Measurements from ENCODE around the gene MOB2. TPM values are rescaled to one million over a fixed set of nuclear protein-coding genes. Genes with fewer than 3 reads are reported as not detected.

MOB2 gene
- total RNA-seq, 1 donor, result 16.8 TPM

DNA sequence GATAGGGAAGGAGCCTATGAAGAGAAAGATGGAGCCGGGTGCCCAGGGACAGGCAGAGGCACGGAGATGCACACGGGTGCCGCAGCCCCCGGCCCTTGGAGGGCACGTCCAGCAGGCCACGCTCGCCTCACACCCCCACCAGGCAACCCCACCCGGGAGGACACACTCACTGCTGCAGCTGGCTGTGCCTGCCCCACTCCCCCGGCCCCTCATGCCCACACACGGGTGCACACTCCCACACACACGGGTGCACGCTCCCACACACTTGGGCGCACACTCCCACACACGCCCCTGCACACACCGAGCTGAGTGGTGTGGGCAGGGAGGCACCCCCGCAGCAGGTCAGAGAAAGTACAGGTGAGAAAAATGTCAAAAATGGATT, 1.1 kb downstream of the MOB2 start:
- DNase-seq (ENCODE audit: low read depth), result no peak
- TF ChIP-seq, protein P1, sequence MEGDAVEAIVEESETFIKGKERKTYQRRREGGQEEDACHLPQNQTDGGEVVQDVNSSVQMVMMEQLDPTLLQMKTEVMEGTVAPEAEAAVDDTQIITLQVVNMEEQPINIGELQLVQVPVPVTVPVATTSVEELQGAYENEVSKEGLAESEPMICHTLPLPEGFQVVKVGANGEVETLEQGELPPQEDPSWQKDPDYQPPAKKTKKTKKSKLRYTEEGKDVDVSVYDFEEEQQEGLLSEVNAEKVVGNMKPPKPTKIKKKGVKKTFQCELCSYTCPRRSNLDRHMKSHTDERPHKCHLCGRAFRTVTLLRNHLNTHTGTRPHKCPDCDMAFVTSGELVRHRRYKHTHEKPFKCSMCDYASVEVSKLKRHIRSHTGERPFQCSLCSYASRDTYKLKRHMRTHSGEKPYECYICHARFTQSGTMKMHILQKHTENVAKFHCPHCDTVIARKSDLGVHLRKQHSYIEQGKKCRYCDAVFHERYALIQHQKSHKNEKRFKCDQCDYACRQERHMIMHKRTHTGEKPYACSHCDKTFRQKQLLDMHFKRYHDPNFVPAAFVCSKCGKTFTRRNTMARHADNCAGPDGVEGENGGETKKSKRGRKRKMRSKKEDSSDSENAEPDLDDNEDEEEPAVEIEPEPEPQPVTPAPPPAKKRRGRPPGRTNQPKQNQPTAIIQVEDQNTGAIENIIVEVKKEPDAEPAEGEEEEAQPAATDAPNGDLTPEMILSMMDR (IDR thresholded peaks at IDR 0.05; ENCODE audit: insufficient read depth, low read depth, low read length), result no peak
- H3K4me3 ChIP-seq (ENCODE audit: low read depth, low read length), result no peak overlapping the region

DNA sequence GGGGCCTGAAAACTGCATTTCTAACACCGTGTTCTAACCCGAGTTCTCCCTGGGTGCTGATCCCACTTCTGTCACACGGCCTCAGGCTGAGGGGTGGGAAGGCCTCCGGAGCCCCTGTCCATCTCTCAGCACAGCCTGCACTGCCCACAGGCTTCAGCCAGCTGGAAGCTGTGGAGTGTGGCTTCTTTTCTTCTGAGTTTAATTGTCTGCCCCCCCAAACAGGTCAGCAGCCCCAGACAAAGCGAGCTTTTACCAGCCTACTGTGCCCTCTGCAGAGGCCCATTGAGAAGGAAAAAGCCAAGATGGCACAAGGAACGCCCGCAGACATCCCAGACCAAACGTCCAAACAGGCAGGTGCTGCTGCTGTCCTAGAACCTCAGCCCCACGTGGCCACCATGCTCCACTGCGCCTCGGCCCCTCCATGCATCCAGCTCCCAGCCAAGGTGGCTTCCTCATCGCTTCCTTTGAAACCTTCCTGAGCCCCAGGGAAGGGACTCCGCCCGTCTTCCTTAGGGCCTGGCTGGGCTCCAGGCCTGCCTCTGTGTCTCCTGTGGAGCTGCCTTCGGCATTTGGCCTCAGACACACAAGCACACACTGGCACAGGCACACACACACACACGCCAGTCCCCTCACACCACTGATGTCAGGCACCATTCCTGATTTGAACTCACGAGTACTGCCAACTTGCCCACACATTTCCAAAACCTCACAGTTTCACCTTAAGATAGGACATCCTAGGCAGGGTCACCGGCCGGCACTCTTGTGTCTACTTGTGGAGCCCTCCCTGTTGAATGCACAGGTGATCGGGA, 1.7 kb downstream of the MOB2 start:
- no peak for DNase-seq (ENCODE audit: low read depth)
- TF ChIP-seq, protein P1 (IDR thresholded peaks at IDR 0.05; ENCODE audit: insufficient read depth, low read depth, low read length), result no peak
- H3K4me3 ChIP-seq (ENCODE audit: low read depth, low read length), result no peak overlapping the region

DNA sequence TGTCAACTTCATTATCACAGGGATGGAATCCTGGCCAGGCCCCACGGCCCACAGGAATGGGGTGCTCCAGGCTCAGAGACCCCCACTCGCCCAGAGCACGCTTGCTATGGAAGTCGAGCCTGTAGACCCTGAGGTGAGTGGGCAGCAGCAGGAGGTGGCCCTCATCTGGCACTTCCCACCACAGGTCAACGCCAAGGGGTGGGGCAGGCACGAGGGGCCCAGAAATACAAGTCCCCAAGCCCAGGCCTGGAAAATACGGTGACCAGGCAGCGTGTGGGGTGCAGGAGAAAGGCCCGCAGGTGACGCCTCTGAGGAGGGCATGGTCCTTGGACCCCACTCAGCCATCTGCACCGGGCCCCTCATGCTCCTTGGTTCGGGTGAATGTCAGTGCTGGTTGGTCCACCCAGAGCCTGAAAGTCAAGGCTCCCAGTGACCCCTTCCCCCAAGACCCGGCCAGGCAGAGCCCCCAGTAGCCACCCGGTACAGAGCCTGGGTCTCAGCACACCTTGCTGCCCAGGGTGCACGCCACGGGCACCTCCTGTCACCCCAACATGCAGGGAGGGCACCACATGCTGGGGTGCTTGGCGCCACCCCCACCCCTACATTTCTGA, 2.4 kb downstream of the MOB2 start:
- DNase-seq (ENCODE audit: low read depth), result no peak
- H3K4me3 ChIP-seq (ENCODE audit: low read depth, low read length), result no peak overlapping the region

DNA sequence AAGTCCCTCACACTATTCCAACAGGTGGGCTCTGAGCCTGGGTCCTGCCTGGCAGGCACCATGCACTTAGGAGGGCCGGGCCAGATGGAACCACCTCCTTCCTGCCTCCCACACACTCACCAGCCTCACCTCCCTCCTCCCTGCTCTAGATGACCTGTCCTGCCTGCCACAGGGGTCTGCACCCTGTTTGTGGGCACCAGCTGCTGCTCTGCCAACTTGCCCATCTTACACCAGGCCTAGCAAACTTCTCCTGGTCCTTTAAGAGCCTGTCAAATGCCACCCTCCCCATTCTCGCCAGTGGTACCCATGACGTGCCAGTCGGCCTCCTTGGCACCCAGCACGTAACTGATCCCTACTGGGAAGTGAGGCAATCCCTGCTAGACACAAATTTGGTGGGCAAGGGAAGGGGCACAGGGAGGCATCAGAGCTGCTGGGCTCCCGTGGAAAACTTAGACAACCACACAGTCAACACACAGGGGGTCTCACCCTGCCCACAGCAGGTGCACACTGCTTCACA, 3.1 kb downstream of the MOB2 start:
- TF ChIP-seq, protein P1 (IDR thresholded peaks at IDR 0.05; ENCODE audit: insufficient read depth, low read depth, low read length), result no peak
- no peak for DNase-seq (ENCODE audit: low read depth)
- H3K4me3 ChIP-seq (ENCODE audit: low read depth, low read length), result no peak overlapping the region

More for the DNA sequence above, 2.4 kb downstream of the MOB2 start:
- TF ChIP-seq, protein P1 (IDR thresholded peaks at IDR 0.05; ENCODE audit: insufficient read depth, low read depth, low read length), result no peak

DNA sequence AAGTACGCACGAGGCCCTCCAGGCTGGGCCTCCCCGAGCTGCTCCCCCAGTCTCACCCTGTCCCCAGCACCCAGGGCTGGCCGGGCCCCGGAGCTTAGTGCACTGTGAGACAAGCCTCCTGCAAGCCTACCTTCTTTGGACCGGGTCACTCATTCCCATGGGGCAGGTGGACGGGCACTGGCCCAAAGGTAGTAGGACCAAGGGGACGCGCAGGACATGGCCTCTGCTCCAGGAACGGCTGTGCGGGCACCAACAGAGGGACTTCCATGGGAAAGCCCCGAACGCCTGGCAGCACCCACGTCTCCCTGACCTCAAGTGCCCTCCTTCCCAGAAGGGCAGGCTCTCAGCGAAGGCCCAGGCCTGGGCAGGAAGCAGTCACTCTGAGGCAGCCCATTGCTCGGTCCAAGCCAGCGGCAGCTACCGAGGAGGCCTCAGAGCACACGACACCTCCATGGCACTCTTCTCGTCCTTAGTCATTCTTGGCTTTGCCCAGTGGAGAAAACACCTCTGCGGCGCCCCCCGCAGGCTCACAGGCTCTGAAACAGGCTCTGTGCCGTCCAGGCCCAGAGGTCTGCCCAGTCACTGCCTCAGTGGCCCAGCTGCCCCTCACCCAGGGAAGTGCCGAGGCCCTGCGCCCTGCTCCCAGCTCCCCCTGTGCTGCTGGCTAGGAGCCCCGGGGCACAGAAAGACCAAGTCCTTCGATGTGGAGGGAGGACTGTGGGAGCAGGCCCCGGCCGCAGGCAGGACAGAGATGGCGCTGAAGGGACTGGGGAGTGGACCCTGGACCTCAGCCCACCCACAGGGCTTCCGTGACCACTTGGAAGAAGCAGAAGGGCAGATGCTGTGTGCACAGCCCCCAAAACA, 3.8 kb downstream of the MOB2 start:
- no peak overlapping the region for H3K4me3 ChIP-seq (ENCODE audit: low read depth, low read length)
- no peak for DNase-seq (ENCODE audit: low read depth)
- TF ChIP-seq, protein P1 (IDR thresholded peaks at IDR 0.05; ENCODE audit: insufficient read depth, low read depth, low read length), result no peak

DNA sequence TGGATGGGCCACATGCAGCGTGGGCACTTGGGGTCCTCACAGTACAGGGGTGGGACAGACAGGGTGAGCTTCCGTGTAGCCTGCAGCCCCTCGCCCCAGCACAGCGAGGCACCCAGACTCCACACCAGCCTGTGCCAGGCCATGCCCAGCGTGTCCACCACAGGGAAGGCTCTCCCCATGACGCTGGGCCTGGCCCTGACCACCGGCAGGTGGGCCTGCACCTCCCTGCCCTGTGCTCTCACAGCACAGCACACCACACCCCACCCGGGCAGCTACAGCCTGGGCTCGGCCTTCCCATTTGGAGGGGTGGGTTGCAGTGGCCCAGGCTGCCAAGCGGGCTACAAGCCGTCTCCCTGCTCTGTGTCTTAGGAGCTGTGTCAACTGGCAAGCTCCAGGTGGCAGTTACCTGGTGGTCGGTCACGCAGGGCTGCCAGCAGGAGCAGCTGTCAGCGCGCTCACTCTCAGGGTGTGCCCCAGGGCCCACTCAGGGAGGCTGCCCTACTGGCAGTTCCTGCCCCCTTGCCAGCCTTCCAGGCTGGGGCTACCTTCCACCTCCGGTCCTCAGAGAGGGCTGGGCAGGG, 4.6 kb downstream of the MOB2 start:
- H3K4me3 ChIP-seq (ENCODE audit: low read depth, low read length), result no peak overlapping the region
- no peak for DNase-seq (ENCODE audit: low read depth)
- TF ChIP-seq, protein P1 (IDR thresholded peaks at IDR 0.05; ENCODE audit: insufficient read depth, low read depth, low read length), result no peak
